Right kidney (tissue), 1 donor: ENCODE results near the gene CBX4.

Experiments used
- DNase-seq: peaks from one replicate; pipeline ENCODE4 v3.0.0-alpha.2; 2016

The CBX4 gene

DNA sequence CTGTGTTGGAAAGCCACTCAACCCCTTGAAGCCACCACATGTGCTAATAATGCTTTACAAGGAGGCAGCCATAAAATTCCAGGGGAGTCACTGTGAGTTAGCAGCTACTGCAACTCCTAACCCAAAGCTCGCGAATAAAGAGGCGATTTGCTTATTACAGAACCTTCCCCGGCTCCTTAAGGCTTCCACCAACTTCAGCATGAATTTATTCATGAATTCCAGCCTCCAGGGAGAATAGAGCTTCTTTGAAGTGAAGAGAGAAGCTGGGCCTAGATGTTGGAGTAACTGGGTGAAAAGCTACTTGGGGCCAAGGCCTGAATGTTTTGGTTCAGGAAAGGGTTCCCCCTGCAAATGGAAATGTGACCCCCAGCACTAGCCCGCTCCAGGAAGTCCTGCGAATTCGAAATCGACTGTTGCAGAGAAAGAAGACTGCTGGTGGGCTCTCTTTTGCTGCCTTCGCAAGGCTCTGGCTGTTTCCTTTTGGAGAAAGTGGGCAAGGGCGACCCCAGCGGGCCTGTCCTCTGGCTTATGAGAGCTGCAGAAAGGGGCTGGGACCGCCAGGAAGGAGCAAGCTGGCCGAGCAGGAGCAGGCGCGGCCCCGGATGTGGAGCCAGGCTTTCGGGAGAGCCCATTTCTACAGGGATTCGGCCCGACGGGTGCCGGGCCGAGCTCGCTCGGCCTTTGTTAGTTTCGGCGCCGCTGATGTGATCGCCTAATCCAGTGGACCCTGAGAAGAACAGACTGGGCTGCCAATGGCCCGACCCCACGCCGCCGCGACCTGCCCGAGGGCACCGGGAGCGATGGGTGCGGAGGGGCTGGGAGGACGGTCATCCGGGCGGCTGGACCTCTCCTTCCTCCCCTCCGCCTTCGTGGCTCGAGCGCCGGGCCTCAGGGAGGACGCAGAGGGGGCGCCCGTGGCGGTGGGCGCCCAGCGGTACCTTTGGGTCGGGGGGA is 50.0 kb downstream of the CBX4 start:
- DNase-seq, result peak; percentile 84

GRCh38 chr17:79788455-79788854 is 50.8 kb downstream of the CBX4 start:
- no peak for DNase-seq

DNA sequence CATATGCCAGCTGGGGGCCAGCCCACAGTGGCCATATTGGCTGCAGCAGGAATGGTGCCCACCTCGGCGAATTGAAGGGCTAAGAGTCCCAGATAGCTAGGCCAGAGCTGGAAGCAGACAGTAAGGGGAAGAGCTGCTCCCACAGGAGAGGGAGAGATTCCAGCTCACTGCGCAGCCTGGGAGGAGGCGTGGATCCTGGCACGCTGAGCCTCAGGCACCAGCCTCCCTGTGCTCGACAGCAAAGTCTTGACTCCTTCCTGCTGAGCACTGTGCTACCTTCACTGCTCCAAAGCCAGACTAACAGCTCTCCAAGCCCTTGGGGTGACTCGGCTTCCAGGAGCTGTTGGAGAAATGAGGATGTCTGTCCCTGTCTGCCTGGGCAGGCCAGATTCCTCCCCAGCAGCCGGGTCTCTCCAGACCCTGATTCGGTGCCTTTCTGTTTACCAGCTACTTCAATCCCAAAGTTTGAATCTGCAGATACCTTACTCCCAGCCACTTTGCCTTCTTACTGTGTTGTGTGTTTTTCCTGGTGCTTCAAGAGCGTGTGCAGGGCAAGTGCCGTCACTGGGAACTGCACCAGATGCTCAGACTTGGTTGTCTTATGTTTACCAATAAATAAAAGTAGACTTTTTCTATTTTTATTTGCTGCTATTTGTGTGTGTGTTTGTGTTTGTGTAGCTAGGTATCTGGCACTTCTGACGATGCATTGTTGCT is 52.2 kb downstream of the CBX4 start:
- DNase-seq, result no peak

DNA sequence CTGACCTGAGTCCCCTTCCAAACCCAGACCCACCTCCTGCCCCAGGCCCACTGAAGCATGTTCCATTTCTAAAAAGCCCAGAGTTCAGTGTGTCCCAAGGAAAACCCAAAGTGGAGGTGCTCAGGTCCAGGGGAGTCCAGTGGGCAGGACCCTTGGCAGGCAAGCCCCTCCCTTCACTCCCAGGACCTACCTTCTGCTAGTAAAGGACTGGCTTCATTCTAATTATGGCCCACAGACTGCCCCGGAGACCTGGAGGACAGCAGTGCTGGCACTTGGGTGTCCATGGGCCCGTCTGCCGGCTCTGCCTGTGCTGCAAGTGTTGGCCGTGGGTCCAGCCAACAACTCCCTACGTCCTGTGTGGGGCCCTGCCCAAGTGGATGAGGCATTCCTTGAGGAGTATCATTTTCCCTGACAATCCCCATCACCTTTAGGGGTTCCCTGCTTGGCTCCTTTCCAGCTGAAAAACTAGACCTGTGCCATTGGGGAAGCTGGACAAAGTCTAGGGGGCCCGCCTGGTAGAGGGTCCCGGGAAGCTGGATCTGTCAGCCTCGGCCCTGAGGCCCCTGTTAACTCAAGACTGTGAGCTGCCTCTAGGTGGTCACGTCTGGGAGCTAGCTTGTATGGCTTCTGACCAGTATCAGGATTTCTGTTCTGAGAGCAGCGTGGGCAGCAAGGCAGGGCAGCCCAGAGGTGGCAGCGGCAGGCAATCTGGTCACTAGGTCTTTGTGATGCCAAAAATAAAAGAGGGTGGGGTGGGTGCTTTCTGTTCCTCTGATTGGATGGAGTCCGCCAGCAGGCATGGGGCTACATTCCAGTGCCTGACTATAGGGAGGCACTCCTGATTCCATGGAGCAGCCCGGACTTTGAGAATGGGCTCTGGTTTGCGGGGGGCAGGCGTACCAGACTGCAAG is 53.1 kb downstream of the CBX4 start:
- no peak for DNase-seq

DNA sequence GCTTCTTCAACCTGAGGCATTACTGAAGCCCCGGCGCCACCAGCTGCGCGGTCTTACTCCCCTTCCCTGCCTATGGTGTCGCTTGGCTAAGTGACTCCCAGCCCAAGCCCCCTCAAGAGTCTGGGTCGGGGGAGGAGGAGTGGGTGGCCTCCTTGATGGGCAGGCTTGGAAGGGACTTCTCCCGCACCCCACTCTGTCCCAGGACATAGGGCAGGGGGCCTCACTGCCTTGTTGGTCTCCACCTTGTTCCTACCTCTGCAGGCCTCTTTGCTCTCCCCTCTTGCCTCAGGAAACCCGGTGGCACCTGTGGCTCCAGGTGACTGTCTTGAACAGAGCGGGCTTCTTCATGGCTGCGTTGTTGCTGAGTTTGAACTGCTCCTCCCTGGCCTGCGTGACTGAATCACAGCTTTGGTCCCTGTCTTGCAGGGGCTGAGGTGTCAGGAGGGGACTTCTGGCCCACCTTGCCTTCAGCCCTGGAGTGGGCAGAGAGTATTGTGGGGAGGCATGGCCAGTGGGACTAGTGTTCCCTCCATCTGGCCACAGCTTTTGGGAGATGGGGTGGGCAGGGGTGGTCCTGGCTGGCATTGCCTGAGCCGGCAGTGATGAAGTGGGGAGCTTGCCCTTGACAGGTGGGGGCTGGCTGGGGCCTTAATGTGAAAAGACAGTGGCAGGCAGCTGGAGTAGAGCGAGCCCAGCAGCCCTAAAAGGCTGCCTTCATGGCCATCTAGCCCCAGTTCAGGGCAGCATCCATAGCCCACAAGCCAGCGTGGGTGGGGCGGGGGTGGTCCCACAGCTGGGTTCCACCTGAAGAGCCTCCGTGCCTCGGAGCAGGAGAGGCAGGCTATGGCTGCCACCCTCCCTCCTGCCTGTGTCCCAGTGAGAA is 54.0 kb downstream of the CBX4 start:
- DNase-seq, result no peak

- no peak for DNase-seq
Observed at GRCh38 chr17:79784353-79785016, 54.8 kb downstream of the CBX4 start.

GRCh38 chr17:79783891-79784290 is 55.3 kb downstream of the CBX4 start:
- DNase-seq, result no peak
